SK-N-SH treated with all-trans-retinoic acid at 6 μM for 48 hours (cell line): Measurements from ENCODE around the gene ZNF774.
"Not testable (repeated sequence)": the region's sequence is repeated elsewhere in the genome, so short reads cannot be mapped to it uniquely, and the experiment has no call there.

Experiments used
- ATAC-seq: fragments of 200-7000 bp; cut with Tn5 transposase; 3 replicates; pipeline ENCODE4 v1.9.1; 2020; ENCODE audit warnings: mild to moderate bottlenecking, moderate library complexity
- BACH2 ChIP-seq: fragments of 250-450 bp; sonication (Bioruptor Pico); IDR thresholded peaks from 2 replicates; pipeline ENCODE4 v1.9.0; 2021; ENCODE audit warnings: mild to moderate bottlenecking, borderline replicate concordance
- CREB5 ChIP-seq: fragments of 250-450 bp; sonication (Bioruptor Pico); IDR thresholded peaks from 2 replicates; pipeline ENCODE4 v1.5.1; 2020; ENCODE audit warnings: low read depth, mild to moderate bottlenecking, moderate library complexity
- CSDC2 ChIP-seq: fragments of 250-450 bp; sonication (Bioruptor Pico); IDR thresholded peaks from 2 replicates; pipeline ENCODE4 v1.5.0; 2020; ENCODE audit warnings: mild to moderate bottlenecking, moderate library complexity
- CSRNP3 ChIP-seq: fragments of 250-450 bp; sonication (Bioruptor Pico); IDR thresholded peaks from 2 replicates; pipeline ENCODE4 v1.5.1; 2021; ENCODE audit warnings: mild to moderate bottlenecking, moderate library complexity
- ESRRG ChIP-seq: fragments of 250-450 bp; sonication (Bioruptor Pico); IDR thresholded peaks from 2 replicates; pipeline ENCODE4 v1.6.1; 2021; ENCODE audit warnings: mild to moderate bottlenecking
- GLIS3 ChIP-seq: fragments of 250-450 bp; sonication (Bioruptor Pico); IDR thresholded peaks from 2 replicates; pipeline ENCODE4 v1.5.0; 2020; ENCODE audit warnings: mild to moderate bottlenecking, moderate library complexity
- OSR1 ChIP-seq: fragments of 250-450 bp; sonication (Bioruptor Pico); IDR thresholded peaks from 2 replicates; pipeline ENCODE4 v1.8.0; 2022; ENCODE audit warnings: moderate library complexity, mild to moderate bottlenecking, inconsistent platforms
- PATZ1 ChIP-seq: fragments of 250-450 bp; sonication (Bioruptor Pico); IDR thresholded peaks from 2 replicates; pipeline ENCODE4 v1.8.0; 2020; ENCODE audit warnings: mild to moderate bottlenecking, moderate library complexity, borderline replicate concordance
- PPARA ChIP-seq: fragments of 250-450 bp; sonication (Bioruptor Pico); IDR thresholded peaks from 2 replicates; pipeline ENCODE4 v1.5.0; 2020; ENCODE audit warnings: mild to moderate bottlenecking, borderline replicate concordance
- RARB ChIP-seq: fragments of 250-450 bp; sonication (Bioruptor Pico); IDR thresholded peaks from 2 replicates; pipeline ENCODE4 v1.8.0; 2021; ENCODE audit warnings: mild to moderate bottlenecking, moderate library complexity
- SNAI2 ChIP-seq: fragments of 250-450 bp; sonication (Bioruptor Pico); IDR thresholded peaks from 2 replicates; pipeline ENCODE4 v1.5.0; 2020; ENCODE audit warnings: mild to moderate bottlenecking, moderate library complexity
- TSHZ2 ChIP-seq: fragments of 250-450 bp; sonication (Bioruptor Pico); IDR thresholded peaks from 2 replicates; pipeline ENCODE4 v1.5.0; 2020; ENCODE audit warnings: mild to moderate bottlenecking, moderate library complexity
- ZC3H10 ChIP-seq: fragments of 250-450 bp; sonication (Bioruptor Pico); IDR thresholded peaks from 2 replicates; pipeline ENCODE4 v1.5.1; 2021; ENCODE audit warnings: mild to moderate bottlenecking, moderate library complexity
- ZFP30 ChIP-seq: fragments of 450-650 bp; formaldehyde crosslinking; IDR thresholded peaks from 2 replicates; pipeline ENCODE4 v1.5.0; 2022; ENCODE audit warnings: mild to moderate bottlenecking, moderate library complexity
- ZNF565 ChIP-seq: fragments of 450-650 bp; formaldehyde crosslinking; conservative IDR thresholded peaks from 2 replicates; pipeline ENCODE4 v1.5.0; 2020; ENCODE audit warnings: low read depth, mild to moderate bottlenecking, moderate library complexity
- ZNF70 ChIP-seq: fragments of 450-650 bp; formaldehyde crosslinking; IDR thresholded peaks from 2 replicates; pipeline ENCODE4 v1.5.0; 2020; ENCODE audit warnings: mild to moderate bottlenecking, moderate library complexity
- ZNF8 ChIP-seq: fragments of 450-650 bp; formaldehyde crosslinking; IDR thresholded peaks from 2 replicates; pipeline ENCODE4 v1.5.0; 2020; ENCODE audit warnings: mild to moderate bottlenecking, moderate library complexity

The ZNF774 gene

GRCh38 chr15:90407871-90408317, 55.8 kb downstream of the ZNF774 start:
- no peak for TF ChIP-seq BACH2 (CRISPR knock-in tag)
- TF ChIP-seq SNAI2 (CRISPR knock-in tag) = no peak
- no peak for TF ChIP-seq CREB5
- no peak for TF ChIP-seq GLIS3 (CRISPR knock-in tag)
- no peak for TF ChIP-seq TSHZ2 (CRISPR knock-in tag)
- no peak for TF ChIP-seq OSR1 (CRISPR knock-in tag)
- no peak for TF ChIP-seq ZNF565 (CRISPR knock-in tag)
- no peak for TF ChIP-seq RARB (CRISPR knock-in tag)
- TF ChIP-seq ZNF8 (CRISPR knock-in tag) = no peak
- no peak for TF ChIP-seq ZNF70
- TF ChIP-seq ZC3H10 (CRISPR knock-in tag) = no peak
- TF ChIP-seq PATZ1 (CRISPR knock-in tag) = no peak
- no peak for TF ChIP-seq ZFP30
- no peak for ATAC-seq

- TF ChIP-seq ZNF70 = no peak
- no peak for ATAC-seq
These were observed 56.6 kb downstream of the ZNF774 start for GRCh38 chr15:90408657-90409056.

- ATAC-seq = not testable (repeated sequence)
These were observed 57.5 kb downstream of the ZNF774 start for GRCh38 chr15:90409587-90409986.

- ATAC-seq = not testable (repeated sequence)
These were observed 58.2 kb downstream of the ZNF774 start for GRCh38 chr15:90410316-90410715.

GRCh38 chr15:90411176-90411575, 59.1 kb downstream of the ZNF774 start:
- ATAC-seq = no peak
- TF ChIP-seq ZNF70 = no peak
- no peak for TF ChIP-seq SNAI2 (CRISPR knock-in tag)
- no peak for TF ChIP-seq OSR1 (CRISPR knock-in tag)
- TF ChIP-seq PATZ1 (CRISPR knock-in tag) = no peak
- TF ChIP-seq ZNF565 (CRISPR knock-in tag) = no peak
- no peak for TF ChIP-seq RARB (CRISPR knock-in tag)
- TF ChIP-seq ZNF8 (CRISPR knock-in tag) = no peak
- no peak for TF ChIP-seq PPARA (CRISPR knock-in tag)
- no peak for TF ChIP-seq ZC3H10 (CRISPR knock-in tag)
- no peak for TF ChIP-seq CSRNP3 (CRISPR knock-in tag)
- TF ChIP-seq ESRRG = no peak
- TF ChIP-seq ZFP30 = no peak
- no peak for TF ChIP-seq CSDC2 (CRISPR knock-in tag)
